Peyer's patch (tissue), 4 donors: Measurements from ENCODE around the gene CCDC157. TPM values are rescaled to one million over a fixed set of nuclear protein-coding genes. Genes with fewer than 3 reads are reported as not detected.
"Not testable (repeated sequence)": the region's sequence is repeated elsewhere in the genome, so short reads cannot be mapped to it uniquely, and the experiment has no call there.

Source experiments
- DNase-seq, 3 donors: peaks; one replicate each; pipeline ENCODE4 v3.0.0-alpha.2; 2017 to 2019
- H3K27ac ChIP-seq, 4 donors: fragments of 200-600 bp; sonication (generic); one replicate each; pipeline ENCODE4 v1.5.1; 2016 to 2019
- H3K27me3 ChIP-seq, 2 donors: fragments of 200-600 bp; sonication (generic); one replicate each; pipeline ENCODE4 v1.5.1; 2019
- H3K36me3 ChIP-seq, 3 donors: fragments of 200-600 bp; sonication (generic); one replicate each; pipeline ENCODE4 v1.5.1; 2016 to 2019
- H3K4me1 ChIP-seq, 4 donors: fragments of 200-600 bp; sonication (generic); one replicate each; pipeline ENCODE4 v1.5.1; 2016 to 2019
- H3K4me3 ChIP-seq, 4 donors: fragments of 200-600 bp; sonication (generic); 1 replicate in 3 of 4; 2 replicates in 1 of 4; pipeline ENCODE4 v1.5.1; 2016 to 2019; ENCODE audit warnings: mild to moderate bottlenecking in 1 of 4
- H3K9me3 ChIP-seq, 4 donors: fragments of 200-600 bp; sonication (generic); one replicate each; pipeline ENCODE4 v1.5.1; 2016 to 2019; ENCODE audit warnings: mild to moderate bottlenecking in 1 of 4
- CTCF ChIP-seq, 6 experiments: fragments of 450-650 bp in 4 of 6; fragments of 200-600 bp in 2 of 6; sonication (generic) in 1 of 6; IDR thresholded peaks; one replicate each; pipeline ENCODE4 v1.5.1; 2017 to 2019; ENCODE audit warnings: antibody characterized with exemption in 6 of 6, mild to moderate bottlenecking in 3 of 6, moderate library complexity in 1 of 6
- POLR2A ChIP-seq, 2 donors: fragments of 450-650 bp; IDR thresholded peaks; one replicate each; pipeline ENCODE4 v1.5.1; 2017; ENCODE audit warnings: antibody characterized with exemption in 2 of 2, mild to moderate bottlenecking in 2 of 2, moderate library complexity in 2 of 2
- total RNA-seq, 4 donors: library from RNA; depleted of rRNA; stranded (reverse); fragments of >200 nt; gene quantifications; one replicate each; pipeline ENCODE4 v1.1.0, GENCODE V29; 2016

The CCDC157 gene
- total RNA-seq, 4 donors from 2014 or later: 3.5 to 8.8 (median 6.9) TPM

- Histone ChIP-seq H3K4me3 (peak within 1 kb of the TSS; percentile 53 to 86 (median 77)), H3K9me3 (no peaks in the 10 kb centered on the region), H3K36me3 (peaks cover 0 to 4% (median 0%) of the 10 kb centered on the region in 3 donors), H3K27ac (peak within 1 kb of the TSS; percentile 51 to 77 (median 69)), H3K4me1 (peaks cover 0 to 33% (median 10%) of the 10 kb centered on the region in 4 donors), H3K27me3 (no peaks in the 10 kb centered on the region)
- DNase-seq: peak; percentile 34 to 89 (median 89)
- peak in 1 of 6 experiments; percentile 5 for TF ChIP-seq CTCF (IDR thresholded peaks at IDR 0.05)
- TF ChIP-seq POLR2A (IDR thresholded peaks at IDR 0.05): peak; percentile 81 to 86
Measured at GRCh38 chr22:30396871-30397655, 40.3 kb downstream of the CCDC157 start, which contains the start of gene SEC14L2. Gene SEC14L2 (plus strand): TSS chr22:30397018. CDS start chr22:30397117, 99 bp downstream.

DNA sequence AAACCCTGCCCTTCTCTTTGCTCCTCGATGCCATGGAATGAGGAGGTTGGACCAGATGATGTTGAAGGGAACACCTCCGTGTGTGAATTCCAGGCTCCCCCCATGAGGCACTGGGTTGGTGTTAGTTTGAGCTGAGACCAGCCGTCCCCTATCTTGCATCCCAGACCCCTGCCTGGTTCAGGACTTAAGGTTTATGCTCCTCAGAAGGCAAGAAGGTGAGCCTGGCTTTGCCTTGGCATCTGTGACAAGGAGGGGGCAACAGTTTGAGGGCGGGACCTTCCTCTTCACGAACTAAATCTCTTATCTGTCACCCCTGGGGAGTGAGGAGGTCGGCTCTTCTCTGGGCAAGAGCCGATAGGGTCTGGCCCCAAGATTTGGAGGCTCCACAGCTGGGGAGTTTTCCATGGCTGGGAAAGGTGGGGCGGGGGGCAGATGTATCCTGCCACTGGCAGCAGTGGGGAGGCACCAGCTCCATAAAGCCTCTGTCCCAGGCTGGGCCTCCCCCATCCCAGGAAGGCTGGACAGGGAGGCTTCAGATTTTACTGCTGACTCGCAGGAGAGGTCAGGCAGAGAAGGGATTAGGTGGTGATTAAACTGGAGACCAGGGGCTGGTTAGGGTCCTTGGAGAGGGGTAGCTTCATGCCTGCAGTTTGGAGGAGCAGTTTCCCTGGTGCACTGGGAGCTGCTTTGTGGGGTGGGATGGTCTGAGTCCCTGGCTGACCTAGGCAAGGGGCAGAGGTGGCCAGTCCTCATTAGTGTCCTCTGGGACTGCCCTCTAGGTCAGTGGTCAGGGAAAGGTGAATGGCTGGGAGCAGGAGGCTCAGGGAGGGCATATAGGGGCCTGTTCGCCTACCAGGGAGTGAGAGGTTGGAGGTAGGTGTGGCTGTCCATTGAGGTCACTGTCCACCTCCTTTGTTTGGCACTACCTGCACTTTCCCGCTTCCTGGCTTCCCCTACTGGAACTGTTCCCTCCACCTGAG lies 41.1 kb downstream of the CCDC157 start:
- Histone ChIP-seq H3K4me1 (peaks cover 0 to 35% (median 10%) of the 10 kb centered on the region in 4 donors), H3K27ac (peak overlapping the region; percentile 51 to 77 (median 69)), H3K4me3 (peak overlapping the region; percentile 53 to 86 (median 77)), H3K9me3 (no peaks in the 10 kb centered on the region), H3K36me3 (peaks cover 0 to 7% (median 0%) of the 10 kb centered on the region in 3 donors), H3K27me3 (no peaks in the 10 kb centered on the region)
- no peak for DNase-seq
- TF ChIP-seq POLR2A (IDR thresholded peaks at IDR 0.05) (no peak), CTCF (IDR thresholded peaks at IDR 0.05) (no peak)

DNA sequence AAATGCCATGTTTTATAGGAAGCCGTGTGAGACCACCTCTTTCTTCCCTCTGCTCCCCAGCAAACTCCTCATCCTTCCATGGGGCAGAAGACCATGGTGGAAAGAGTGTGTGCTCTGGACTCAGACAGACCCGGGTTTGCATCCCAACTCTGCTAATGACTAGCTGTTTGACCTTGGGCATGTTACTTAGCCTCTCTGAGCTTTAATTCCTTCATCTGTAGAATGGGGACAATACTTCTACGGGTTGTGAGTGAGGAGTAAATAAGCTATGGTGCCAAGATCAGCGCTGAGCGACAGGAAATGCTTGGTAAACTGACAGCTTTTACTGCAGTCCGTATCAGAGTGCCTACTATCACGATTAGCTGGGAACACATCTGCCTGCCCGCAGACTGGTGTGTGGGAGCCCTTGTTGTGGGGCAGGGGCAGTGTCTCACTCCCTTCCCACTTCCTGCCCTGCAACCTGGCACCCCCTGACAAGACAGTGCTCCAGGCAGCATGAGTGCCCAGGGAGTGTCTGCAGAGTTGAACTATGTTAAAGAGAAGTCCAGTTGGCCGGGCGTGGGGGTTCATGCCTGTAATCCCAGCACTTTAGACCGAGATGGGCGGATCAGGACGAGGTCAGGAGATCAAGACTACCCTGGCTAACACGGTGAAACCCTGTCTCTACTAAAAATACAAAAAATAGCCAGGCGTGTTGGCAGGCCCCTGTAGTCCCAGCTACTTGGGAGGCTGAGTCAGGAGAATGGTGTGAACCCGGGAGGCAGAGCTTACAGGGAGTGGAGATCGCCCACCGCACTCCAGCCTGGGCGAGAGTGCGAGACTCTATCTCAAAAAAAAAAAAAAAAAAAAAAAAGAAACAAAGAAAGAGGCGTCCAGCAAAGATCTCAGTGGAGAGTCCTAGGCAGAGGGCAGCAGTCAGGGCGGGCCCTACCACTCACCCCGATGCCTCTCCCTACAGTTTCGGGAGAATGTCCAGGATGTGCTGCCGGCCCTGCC lies 42.2 kb downstream of the CCDC157 start:
- H3K4me3 ChIP-seq: peak overlapping the region in 2 of 4 donors; percentile 86
- no peak overlapping the region for H3K27ac ChIP-seq
- H3K4me1 ChIP-seq: peaks cover 0 to 35% (median 10%) of the 10 kb centered on the region in 4 donors
- H3K36me3 ChIP-seq: peaks cover 0 to 10% (median 0%) of the 10 kb centered on the region in 3 donors
- no peaks in the 10 kb centered on the region for H3K9me3 ChIP-seq
- DNase-seq: no peak
- no peaks in the 10 kb centered on the region for H3K27me3 ChIP-seq
- no peak for TF ChIP-seq CTCF (IDR thresholded peaks at IDR 0.05)
- TF ChIP-seq POLR2A (IDR thresholded peaks at IDR 0.05): no peak

GRCh38 chr22:30399718-30400117 lies 42.9 kb downstream of the CCDC157 start:
- no peak overlapping the region for H3K4me3 ChIP-seq
- peaks cover 0 to 38% (median 10%) of the 10 kb centered on the region in 4 donors for H3K4me1 ChIP-seq
- no peak for DNase-seq
- no peak for TF ChIP-seq POLR2A (IDR thresholded peaks at IDR 0.05)
- H3K27me3 ChIP-seq: no peaks in the 10 kb centered on the region
- H3K36me3 ChIP-seq: peaks cover 0 to 10% (median 0%) of the 10 kb centered on the region in 3 donors
- H3K9me3 ChIP-seq: no peaks in the 10 kb centered on the region
- H3K27ac ChIP-seq: no peak overlapping the region

GRCh38 chr22:30400159-30400558 lies 43.4 kb downstream of the CCDC157 start:
- no peak for DNase-seq
- no peak overlapping the region for H3K4me3 ChIP-seq
- H3K4me1 ChIP-seq: peaks cover 0 to 38% (median 10%) of the 10 kb centered on the region in 4 donors
- no peak overlapping the region for H3K27ac ChIP-seq
- peaks cover 0 to 10% (median 0%) of the 10 kb centered on the region in 3 donors for H3K36me3 ChIP-seq
- H3K27me3 ChIP-seq: no peaks in the 10 kb centered on the region
- no peaks in the 10 kb centered on the region for H3K9me3 ChIP-seq
- TF ChIP-seq CTCF (IDR thresholded peaks at IDR 0.05): no peak

GRCh38 chr22:30401024-30401423 lies 44.2 kb downstream of the CCDC157 start:
- not testable (repeated sequence) for H3K4me3 ChIP-seq, H3K9me3 ChIP-seq, H3K36me3 ChIP-seq, H3K27ac ChIP-seq, DNase-seq, H3K27me3 ChIP-seq
- H3K4me1 ChIP-seq: peaks cover 0 to 38% (median 10%) of the 10 kb centered on the region in 4 donors
